ENCODE results near the gene PRKAR2B. TPM values are rescaled to one million over a fixed set of nuclear protein-coding genes. Genes with fewer than 3 reads are reported as not detected.

The PRKAR2B gene
- total RNA-seq, 1 donor from 2014 or later: 20.3 TPM

- Mint-ChIP-seq H3K9me3 (ENCODE audit: low read depth) (no peaks in the 10 kb centered on the region), H3K4me3 (ENCODE audit: low read depth) (no peak overlapping the region), H3K36me3 (ENCODE audit: insufficient read depth) (no peaks in the 10 kb centered on the region), H3K27me3 (no peaks in the 10 kb centered on the region), H3K27ac (no peak overlapping the region), H3K4me1 (ENCODE audit: low read depth) (peaks cover 14% of the 10 kb centered on the region)
- DNase-seq (ENCODE audit: low spot score, unreplicated experiment): no peak
- TF ChIP-seq CTCF (IDR thresholded peaks at IDR 0.05; ENCODE audit: unreplicated experiment): no peak
Measured at GRCh38 chr7:107069457-107069856, 25.0 kb downstream of the PRKAR2B start.

- no peaks in the 10 kb centered on the region for H3K27me3 Mint-ChIP-seq
- no peaks in the 10 kb centered on the region for H3K36me3 Mint-ChIP-seq (ENCODE audit: insufficient read depth)
- no peak overlapping the region for H3K4me3 Mint-ChIP-seq (ENCODE audit: low read depth)
- TF ChIP-seq CTCF (IDR thresholded peaks at IDR 0.05; ENCODE audit: unreplicated experiment): no peak
- H3K9me3 Mint-ChIP-seq (ENCODE audit: low read depth): no peaks in the 10 kb centered on the region
- H3K4me1 Mint-ChIP-seq (ENCODE audit: low read depth): peaks cover 3% of the 10 kb centered on the region
- DNase-seq (ENCODE audit: low spot score, unreplicated experiment): no peak
- H3K27ac Mint-ChIP-seq: no peak overlapping the region
Measured at GRCh38 chr7:107070710-107071109, 26.2 kb downstream of the PRKAR2B start.

- H3K4me3 Mint-ChIP-seq (ENCODE audit: low read depth): no peak overlapping the region
- H3K36me3 Mint-ChIP-seq (ENCODE audit: insufficient read depth): no peaks in the 10 kb centered on the region
Measured at GRCh38 chr7:107071129-107071528, 26.6 kb downstream of the PRKAR2B start.

GRCh38 chr7:107072133-107072532 is 27.6 kb downstream of the PRKAR2B start:
- Mint-ChIP-seq H3K9me3 (ENCODE audit: low read depth) (no peaks in the 10 kb centered on the region), H3K36me3 (ENCODE audit: insufficient read depth) (no peaks in the 10 kb centered on the region), H3K4me1 (ENCODE audit: low read depth) (peaks cover 2% of the 10 kb centered on the region), H3K27me3 (no peaks in the 10 kb centered on the region), H3K4me3 (ENCODE audit: low read depth) (no peak overlapping the region), H3K27ac (no peak overlapping the region)
- DNase-seq (ENCODE audit: low spot score, unreplicated experiment): no peak
- no peak for TF ChIP-seq CTCF (IDR thresholded peaks at IDR 0.05; ENCODE audit: unreplicated experiment)

More at GRCh38 chr7:107071129-107071528, 26.6 kb downstream of the PRKAR2B start:
- H3K9me3 Mint-ChIP-seq (ENCODE audit: low read depth): no peaks in the 10 kb centered on the region
- H3K27ac Mint-ChIP-seq: no peak overlapping the region
- TF ChIP-seq CTCF (IDR thresholded peaks at IDR 0.05; ENCODE audit: unreplicated experiment): no peak
- no peaks in the 10 kb centered on the region for H3K27me3 Mint-ChIP-seq
- no peak for DNase-seq (ENCODE audit: low spot score, unreplicated experiment)
- H3K4me1 Mint-ChIP-seq (ENCODE audit: low read depth): no peaks in the 10 kb centered on the region

- Mint-ChIP-seq H3K36me3 (ENCODE audit: insufficient read depth) (peaks cover 3% of the 10 kb centered on the region), H3K27me3 (no peaks in the 10 kb centered on the region), H3K4me3 (ENCODE audit: low read depth) (no peak overlapping the region), H3K27ac (no peak overlapping the region), H3K4me1 (ENCODE audit: low read depth) (peaks cover 11% of the 10 kb centered on the region), H3K9me3 (ENCODE audit: low read depth) (no peaks in the 10 kb centered on the region)
- no peak for TF ChIP-seq CTCF (IDR thresholded peaks at IDR 0.05; ENCODE audit: unreplicated experiment)
- no peak for DNase-seq (ENCODE audit: low spot score, unreplicated experiment)
Measured at GRCh38 chr7:107075863-107076574, 31.5 kb downstream of the PRKAR2B start.
